SK-N-SH treated with all-trans-retinoic acid at 6 μM for 48 hours (cell line): ENCODE data around the gene LZTR1.

Experiments
- ARNTL ChIP-seq: fragments of 450-650 bp; formaldehyde crosslinking; IDR thresholded peaks from 2 replicates; pipeline ENCODE4 v1.5.0; 2020; ENCODE audit warnings: low read depth, mild to moderate bottlenecking, moderate library complexity, borderline replicate concordance
- GLIS3 ChIP-seq: fragments of 250-450 bp; sonication (Bioruptor Pico); IDR thresholded peaks from 2 replicates; pipeline ENCODE4 v1.5.0; 2020; ENCODE audit warnings: mild to moderate bottlenecking, moderate library complexity
- PPARA ChIP-seq: fragments of 250-450 bp; sonication (Bioruptor Pico); IDR thresholded peaks from 2 replicates; pipeline ENCODE4 v1.5.0; 2020; ENCODE audit warnings: mild to moderate bottlenecking, borderline replicate concordance
- ZFP3 ChIP-seq: fragments of 250-450 bp; sonication (Bioruptor Pico); IDR thresholded peaks from 2 replicates; pipeline ENCODE4 v1.5.0; 2020; ENCODE audit warnings: mild to moderate bottlenecking, moderate library complexity
- ZNF8 ChIP-seq: fragments of 450-650 bp; formaldehyde crosslinking; IDR thresholded peaks from 2 replicates; pipeline ENCODE4 v1.5.0; 2020; ENCODE audit warnings: mild to moderate bottlenecking, moderate library complexity
- TF ChIP-seq, protein P1 (sequence below): fragments of 250-450 bp; sonication (Bioruptor Pico); IDR thresholded peaks from 2 replicates; pipeline ENCODE4 v1.5.1; 2020; ENCODE audit warnings: low read depth, mild to moderate bottlenecking, moderate library complexity

DNA sequence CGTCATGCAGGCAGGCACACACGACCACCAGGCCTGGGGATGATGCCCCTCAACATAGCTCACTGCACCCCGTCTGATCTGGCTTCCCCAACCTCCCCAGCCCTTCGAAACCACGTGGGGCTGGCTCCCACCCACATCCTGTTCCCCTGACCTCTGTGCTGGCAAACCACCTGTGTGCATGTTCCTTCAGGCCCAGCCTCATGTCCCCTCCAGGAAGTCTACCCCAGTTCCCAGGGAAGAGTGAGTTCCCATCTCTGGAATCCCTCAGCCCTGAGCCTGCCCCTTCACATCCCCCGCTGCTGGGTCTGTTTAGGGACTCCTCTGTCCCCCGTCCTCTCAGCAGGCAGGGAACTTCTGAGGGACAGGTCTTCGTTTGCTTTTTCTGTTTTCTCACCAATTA is 43.2 kb downstream of the LZTR1 start:
- TF ChIP-seq ZNF8 (CRISPR knock-in tag) (no peak), GLIS3 (CRISPR knock-in tag) (no peak), ARNTL (CRISPR knock-in tag) (no peak), ZFP3 (CRISPR knock-in tag) (no peak), PPARA (no peak)
- TF ChIP-seq, protein P1, sequence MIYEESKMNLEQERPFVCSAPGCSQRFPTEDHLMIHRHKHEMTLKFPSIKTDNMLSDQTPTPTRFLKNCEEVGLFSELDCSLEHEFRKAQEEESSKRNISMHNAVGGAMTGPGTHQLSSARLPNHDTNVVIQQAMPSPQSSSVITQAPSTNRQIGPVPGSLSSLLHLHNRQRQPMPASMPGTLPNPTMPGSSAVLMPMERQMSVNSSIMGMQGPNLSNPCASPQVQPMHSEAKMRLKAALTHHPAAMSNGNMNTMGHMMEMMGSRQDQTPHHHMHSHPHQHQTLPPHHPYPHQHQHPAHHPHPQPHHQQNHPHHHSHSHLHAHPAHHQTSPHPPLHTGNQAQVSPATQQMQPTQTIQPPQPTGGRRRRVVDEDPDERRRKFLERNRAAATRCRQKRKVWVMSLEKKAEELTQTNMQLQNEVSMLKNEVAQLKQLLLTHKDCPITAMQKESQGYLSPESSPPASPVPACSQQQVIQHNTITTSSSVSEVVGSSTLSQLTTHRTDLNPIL (CRISPR knock-in tag), result no peak
